AG09309 (cell line): Measurements from ENCODE around the gene C4orf51.

Source experiments
- DNase-seq: peaks from one replicate; pipeline ENCODE4 v3.0.0-alpha.2; 2010; ENCODE audit warnings: low read depth
- H3K4me3 ChIP-seq: 2 replicates; pipeline ENCODE4 v1.5.1; 2011; ENCODE audit warnings: mild to moderate bottlenecking, low read depth, low read length, moderate library complexity; ENCODE audit not compliant: control insufficient read depth
- TF ChIP-seq, protein P1 (sequence below): IDR thresholded peaks from 2 replicates; pipeline ENCODE4 v1.5.1; 2011; ENCODE audit warnings: mild to moderate bottlenecking, low read depth, low read length, inconsistent platforms; ENCODE audit not compliant: insufficient read depth, control insufficient read depth; ENCODE audit errors: missing control alignments

The C4orf51 gene

DNA sequence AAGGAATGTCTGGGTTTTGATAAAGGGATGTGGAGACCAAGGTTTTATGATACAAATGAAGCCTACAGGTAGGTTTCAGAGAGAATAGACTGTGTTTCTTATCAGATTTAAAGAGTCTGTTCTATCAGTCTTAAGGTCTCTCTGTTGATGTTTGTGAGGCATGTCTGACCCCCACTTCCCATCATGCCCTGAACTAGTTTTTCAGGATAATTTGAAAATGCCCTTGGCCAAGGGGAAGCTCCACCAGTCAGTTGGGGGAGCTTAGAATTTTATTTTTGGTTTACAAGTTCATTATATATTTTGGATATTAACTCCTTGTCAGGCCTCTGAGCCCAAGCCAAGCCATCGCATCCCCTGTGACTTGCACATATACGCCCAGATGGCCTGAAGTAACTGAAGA, 18.6 kb downstream of the C4orf51 start:
- no peak for DNase-seq
- H3K4me3 ChIP-seq, result no peak overlapping the region
- TF ChIP-seq, protein P1, sequence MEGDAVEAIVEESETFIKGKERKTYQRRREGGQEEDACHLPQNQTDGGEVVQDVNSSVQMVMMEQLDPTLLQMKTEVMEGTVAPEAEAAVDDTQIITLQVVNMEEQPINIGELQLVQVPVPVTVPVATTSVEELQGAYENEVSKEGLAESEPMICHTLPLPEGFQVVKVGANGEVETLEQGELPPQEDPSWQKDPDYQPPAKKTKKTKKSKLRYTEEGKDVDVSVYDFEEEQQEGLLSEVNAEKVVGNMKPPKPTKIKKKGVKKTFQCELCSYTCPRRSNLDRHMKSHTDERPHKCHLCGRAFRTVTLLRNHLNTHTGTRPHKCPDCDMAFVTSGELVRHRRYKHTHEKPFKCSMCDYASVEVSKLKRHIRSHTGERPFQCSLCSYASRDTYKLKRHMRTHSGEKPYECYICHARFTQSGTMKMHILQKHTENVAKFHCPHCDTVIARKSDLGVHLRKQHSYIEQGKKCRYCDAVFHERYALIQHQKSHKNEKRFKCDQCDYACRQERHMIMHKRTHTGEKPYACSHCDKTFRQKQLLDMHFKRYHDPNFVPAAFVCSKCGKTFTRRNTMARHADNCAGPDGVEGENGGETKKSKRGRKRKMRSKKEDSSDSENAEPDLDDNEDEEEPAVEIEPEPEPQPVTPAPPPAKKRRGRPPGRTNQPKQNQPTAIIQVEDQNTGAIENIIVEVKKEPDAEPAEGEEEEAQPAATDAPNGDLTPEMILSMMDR, result no peak

DNA sequence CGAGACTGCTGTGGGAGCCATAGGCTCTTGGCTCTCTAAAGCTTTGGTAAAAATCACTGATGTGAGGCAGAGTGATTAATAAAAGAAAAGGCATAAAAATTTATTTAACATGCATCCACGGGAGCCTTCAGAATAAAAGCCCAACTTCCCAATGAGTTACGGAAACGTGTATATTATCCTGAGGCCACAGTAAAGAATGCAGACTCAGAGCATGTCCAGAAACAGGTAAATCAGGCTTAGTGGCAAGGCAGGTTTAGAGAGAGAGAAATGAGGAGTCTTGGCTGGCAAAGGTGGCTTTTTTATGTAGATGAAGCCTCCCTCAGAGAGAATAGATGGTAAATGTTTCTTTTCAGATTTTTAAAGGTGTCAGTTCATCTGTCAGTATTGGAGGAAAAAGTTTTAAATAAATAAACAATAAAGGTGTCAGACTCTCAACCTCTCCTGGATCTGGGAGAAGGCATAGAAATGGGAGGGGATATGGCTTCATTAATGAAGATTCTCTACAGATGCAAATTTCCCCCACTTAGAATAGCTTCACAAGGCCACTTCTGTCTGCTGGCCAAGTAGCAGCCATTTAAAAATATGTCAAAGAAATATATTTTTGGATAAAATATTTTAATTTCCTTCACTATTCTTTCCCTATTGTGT, 24.0 kb downstream of the C4orf51 start:
- no peak overlapping the region for H3K4me3 ChIP-seq
- no peak for DNase-seq

DNA sequence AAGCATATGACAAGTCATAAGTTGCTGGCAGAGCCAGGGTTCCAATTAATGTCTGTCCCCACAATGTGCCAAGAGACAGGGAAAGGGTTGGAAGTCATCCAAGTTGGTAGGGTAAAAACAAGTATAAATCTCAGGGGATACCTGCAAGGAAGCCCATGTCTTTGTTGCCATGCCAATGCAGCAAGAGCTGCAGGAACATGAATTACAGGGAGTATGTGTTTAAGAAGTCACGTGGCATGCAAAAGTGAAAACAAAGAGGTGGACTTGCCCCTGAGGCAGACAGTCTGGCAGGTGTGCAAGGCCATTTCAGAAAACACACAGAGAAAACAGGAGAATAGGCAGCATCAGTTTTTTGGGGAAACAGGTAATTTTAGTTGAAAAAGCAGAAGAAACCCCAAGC, 29.4 kb downstream of the C4orf51 start:
- TF ChIP-seq, protein P1, result no peak
- no peak overlapping the region for H3K4me3 ChIP-seq
- DNase-seq, result no peak

More for the DNA sequence above, 24.0 kb downstream of the C4orf51 start:
- TF ChIP-seq, protein P1, result no peak

DNA sequence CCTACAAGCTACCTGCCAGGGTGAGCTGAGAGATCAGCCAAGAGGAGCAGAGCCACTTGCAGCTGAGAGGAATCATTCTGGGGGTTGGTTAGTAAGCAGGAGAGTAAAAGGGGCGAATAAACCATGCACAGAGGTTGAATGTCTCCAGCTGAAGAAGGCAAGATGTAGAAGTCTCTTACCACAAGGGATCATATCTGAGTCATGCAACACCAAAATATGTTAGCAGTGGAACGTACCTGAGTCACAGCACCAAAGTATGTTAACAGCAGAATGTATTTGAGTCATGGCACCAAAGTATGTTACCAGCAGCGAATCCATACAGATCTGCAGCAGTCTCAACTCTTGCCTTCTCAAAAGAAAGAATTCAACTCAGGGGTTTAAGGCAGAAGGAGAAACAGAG, 29.9 kb downstream of the C4orf51 start:
- DNase-seq, result peak; percentile 84
- TF ChIP-seq, protein P1, result no peak
- H3K4me3 ChIP-seq, result no peak overlapping the region

DNA sequence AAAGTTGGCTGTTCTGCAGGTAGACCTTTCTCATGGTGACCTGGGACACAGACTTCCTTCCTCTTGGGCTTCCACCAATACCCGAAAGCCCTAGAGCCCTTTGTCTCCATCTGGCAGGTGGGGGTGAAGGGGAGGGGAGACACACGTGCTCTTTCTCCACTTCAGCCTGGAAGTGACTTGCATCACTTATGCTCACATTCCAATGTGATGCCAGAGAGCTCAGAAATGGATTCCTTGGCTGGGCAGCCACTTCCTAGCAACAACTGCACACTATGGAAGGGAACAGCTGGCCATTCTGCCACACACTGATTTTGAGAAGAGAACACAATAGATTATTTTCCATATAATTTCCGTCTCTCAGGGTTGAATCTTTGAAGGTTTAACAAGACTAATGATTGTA, 36.3 kb downstream of the C4orf51 start:
- no peak overlapping the region for H3K4me3 ChIP-seq
- DNase-seq, result no peak
- TF ChIP-seq, protein P1, result no peak

DNA sequence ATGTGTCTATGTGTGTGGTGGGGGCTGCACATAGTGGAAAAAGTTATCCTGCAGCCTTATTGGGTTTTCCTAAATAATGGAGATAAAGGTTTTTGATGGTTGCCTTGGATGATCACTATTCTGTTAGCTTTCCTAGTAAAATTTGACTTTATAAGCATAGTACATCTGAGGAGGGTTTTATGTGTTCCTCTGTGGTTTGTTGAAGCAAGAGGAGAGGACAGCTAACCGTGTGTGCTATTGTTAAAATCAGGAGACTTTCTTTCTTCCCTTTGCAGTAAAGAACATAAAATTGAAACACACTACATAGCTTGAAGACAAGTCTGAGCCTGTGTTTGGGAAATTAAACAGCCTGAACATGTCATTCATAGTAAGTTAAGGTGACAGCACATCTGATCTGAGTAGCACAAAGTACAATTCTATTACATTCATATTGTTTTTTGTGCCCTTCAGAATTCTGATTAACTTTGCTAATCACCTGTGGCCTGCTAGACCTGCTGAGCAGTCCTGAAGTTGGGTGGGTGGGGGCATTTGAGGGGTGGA, 36.8 kb downstream of the C4orf51 start:
- H3K4me3 ChIP-seq, result no peak overlapping the region
- TF ChIP-seq, protein P1, result no peak
- no peak for DNase-seq
